Activated CD4-positive, CD25-positive, alpha-beta regulatory T cell treated with anti-CD3 and anti-CD28 coated beads, Interleukin-2, amount 50 U/mL, for 16 hours (primary cell): Measurements from ENCODE around the gene KDM4C.
"Not testable (repeated sequence)": the region's sequence is repeated elsewhere in the genome, so short reads cannot be mapped to it uniquely, and the experiment has no call there.

ENCODE experiments used
- DNase-seq: peaks from one replicate; pipeline ENCODE4 v3.0.0-alpha.2; 2020; ENCODE audit warnings: low read depth, low spot score

Gene KDM4C

DNA sequence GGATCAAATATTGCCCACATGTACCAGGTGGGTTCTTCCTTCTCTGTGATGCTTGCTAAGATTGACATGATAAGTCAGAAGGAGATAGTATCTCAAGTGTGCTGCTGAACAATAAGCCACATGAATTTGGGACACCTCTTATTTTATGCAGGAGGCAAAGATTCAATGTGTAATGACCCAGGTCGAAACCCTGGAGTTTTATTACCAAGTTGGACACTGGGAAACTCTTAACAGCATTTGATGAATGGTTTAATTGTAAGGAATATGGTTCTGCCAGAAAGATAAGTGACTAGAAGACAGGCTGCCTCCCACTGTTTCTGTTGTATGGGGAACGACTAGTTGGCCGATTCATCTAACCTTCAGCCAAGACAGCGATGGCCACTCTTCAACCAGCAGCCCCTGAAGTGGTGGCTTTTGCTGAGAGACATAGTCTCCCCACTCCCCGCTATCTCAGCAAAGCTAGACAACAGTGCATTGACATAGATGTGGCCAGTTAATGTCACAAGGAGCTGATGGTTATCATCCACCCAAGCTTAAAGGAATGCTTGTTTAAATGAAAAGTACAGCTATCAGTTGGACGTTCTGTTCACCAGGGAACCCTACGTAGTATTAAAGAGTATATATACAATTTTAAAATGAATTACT is 407.7 kb downstream of the KDM4C start:
- DNase-seq, result no peak

- no peak for DNase-seq
These were observed 408.3 kb downstream of the KDM4C start for GRCh38 chr9:7166074-7166473.

GRCh38 chr9:7169717-7170389 is 412.1 kb downstream of the KDM4C start:
- no peak for DNase-seq

DNA sequence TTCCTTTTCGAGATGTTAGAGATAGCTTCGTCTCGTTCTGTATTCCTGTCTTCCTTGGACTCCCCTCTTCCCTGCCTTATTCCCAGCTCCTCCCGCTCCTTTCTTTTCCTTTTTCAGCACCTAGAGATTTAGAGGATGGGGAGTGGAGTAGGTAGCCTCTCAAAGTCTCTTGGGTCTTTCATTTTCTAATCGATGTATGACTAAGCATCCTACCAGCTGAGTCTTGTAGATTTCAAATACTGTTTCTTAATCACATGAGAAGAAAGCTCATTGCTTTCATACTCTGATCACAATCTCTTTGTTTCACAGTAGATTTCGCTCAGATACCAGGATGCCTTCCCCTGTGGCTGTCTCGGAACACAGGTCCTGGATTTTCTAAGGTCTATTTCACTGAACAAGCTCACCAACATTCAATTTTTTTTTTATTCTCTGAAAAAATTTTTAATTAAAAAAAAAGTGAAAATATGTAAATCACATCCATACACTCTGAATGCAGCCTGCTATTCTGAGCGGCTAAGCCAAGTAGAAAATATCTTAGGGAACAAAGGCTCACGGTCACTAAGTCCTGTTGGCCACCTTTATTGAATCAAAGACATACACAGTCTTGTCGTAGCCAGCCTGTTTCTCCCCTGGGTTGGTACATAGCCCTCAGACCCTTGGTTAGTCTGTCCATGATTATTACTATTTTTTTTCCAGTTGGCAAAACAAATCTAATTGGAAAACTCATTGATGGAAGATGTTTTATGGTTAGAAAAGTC is 413.8 kb downstream of the KDM4C start:
- no peak for DNase-seq

- no peak for DNase-seq
These were observed 414.7 kb downstream of the KDM4C start for GRCh38 chr9:7172154-7173115.

GRCh38 chr9:7173139-7173538 is 415.4 kb downstream of the KDM4C start:
- DNase-seq, result no peak

DNA sequence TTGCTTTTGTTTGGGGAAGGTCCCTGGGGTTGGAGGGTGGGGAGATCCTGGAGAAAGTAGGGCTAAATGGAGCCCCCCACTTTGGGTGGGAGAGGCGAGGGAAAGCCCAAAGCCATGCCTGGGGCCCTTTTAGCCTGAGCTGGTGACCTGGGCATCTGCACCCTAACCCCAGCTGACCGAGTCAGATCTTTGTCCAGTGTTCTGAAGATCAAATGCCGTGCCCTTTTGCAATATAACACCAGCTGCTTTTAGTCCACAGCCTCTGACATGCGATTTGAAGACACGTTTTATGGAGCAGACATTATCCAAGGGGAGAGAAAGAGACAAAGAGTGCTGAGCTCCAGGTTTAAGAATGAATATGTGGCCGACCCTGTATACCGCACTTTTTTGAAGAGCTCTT is 416.5 kb downstream of the KDM4C start:
- no peak for DNase-seq

DNA sequence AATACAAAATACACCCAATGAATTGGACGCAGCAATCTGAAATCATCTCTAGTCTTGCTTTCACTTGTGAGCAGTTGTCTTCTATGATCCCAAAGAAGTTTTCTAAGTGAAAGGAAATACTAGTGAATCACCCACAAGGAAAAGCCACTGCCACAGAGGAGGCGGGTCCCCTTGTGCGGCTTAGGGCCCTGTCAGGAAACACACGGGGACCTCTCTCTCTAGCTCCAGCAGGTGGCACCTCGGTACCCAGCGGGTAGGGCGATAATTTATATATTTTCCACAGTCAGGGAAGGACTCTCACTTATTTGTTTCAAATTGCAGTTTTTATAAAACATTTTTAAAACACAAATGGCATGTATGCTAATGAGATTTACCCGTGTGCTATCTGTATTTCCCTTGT is 417.1 kb downstream of the KDM4C start:
- DNase-seq, result no peak

GRCh38 chr9:7176561-7176960 is 418.8 kb downstream of the KDM4C start:
- DNase-seq, result no peak

DNA sequence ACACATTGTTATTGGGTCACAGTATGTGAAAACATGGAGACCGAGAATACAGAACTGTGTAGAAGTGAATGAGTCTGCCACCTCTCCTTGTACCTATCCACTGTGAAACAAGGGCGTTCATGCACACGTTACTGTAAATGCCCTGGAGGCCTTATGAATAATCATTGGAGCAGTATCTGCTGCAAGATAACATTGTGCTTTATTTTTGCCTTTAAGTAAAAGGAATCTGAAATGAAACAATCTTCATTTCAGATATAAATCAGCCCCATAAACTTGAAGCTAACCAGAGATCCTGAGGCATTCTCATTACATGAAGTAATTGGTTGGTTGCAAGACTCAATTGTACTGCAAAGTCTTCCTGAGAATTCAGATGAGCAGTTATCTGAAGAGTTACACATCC is 419.6 kb downstream of the KDM4C start:
- no peak for DNase-seq

GRCh38 chr9:7178729-7179128 is 421.0 kb downstream of the KDM4C start:
- no peak for DNase-seq

DNA sequence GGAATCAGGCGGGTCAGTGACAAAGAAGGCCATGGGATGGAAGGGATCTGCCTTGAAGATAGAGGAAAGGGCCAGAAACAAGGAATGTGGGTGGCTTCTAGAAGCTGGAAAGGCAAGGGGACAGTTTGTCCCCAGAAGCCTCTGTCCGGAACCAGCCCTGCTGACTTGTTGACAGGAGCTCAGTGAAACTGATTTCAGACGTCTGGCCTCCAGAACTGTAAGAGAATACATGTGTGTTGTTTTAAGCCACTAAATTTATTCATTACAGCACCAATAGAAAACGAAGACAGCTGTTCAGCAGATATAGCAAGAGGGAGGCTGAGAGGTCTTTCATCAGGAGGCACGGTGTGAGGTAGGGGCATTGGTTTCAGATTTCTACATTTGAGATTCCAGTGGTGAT is 422.5 kb downstream of the KDM4C start:
- DNase-seq, result no peak

DNA sequence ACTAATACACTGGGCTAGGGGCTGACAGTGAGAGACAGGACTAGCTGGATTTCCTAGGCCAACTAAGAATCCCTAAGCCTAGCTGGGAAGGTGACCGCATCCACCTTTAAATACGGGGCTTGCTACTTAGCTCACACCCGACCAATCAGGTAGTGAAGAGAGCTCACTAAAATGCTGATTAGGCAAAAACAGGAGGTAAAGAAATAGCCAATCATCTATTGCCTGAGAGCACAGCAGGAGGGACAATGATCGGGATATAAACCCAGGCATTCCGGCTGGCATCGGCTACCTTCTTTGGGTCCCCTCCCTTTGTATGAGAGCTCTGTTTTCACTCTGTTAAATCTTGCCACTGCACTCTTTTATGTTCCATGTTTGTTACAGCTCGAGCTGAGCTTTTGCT is 425.4 kb downstream of the KDM4C start:
- DNase-seq, result not testable (repeated sequence)

DNA sequence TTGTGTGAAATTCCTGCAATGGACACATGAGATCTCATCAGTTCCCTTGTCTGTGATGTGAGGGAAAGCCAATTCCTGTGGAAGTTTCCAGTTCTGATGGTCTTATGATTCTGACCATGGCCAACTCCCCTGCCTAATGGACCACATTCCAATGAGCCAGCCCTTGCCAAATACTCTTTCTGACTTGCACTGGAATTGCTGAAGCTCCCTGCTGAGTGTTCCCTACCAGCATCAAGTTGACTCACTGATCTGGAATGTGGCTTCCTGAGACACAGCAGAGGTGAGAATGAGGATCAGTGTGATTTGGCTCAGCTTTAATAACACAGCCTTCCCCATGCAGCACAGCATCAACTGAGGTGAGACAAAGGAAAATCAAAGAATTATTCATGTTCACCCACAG is 427.8 kb downstream of the KDM4C start:
- DNase-seq, result no peak

DNA sequence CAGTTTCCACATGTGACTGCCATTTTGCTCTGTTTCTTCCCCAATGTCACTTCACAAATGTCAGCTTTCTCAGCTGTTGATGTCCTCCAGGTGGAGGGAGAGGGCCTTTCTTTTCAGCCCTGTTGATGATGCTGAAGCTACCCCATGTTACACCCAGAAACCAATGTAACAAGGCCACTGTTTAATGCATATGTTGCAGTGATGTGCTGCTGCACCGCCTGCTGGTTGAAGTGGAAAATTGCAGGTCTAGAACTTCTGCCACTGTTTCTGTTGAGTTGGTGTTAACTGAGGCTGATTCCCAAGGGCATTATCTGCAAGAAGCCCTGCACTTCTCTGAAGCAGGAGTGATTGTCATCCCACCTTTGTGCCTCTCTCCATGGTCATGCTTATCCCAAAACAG is 428.4 kb downstream of the KDM4C start:
- no peak for DNase-seq

DNA sequence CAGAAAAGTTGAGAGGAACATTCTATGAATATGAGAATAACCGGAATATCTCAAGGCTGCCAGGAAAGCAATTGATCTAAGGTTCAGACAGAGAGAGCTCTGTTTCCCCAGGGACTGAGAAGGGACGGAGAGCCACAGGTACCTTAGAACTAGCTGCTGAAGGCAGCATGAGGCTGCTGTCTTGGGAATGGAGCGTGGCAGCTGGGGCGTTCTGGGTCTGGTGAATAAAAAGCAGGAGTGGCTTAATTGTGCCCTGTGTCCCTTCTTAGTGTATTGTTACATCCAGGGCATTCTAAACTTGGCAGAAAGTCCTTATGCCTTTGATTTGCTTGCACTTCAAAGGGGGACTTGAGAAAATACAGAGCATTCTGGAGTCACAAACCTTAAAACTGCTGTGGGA is 434.5 kb downstream of the KDM4C start:
- DNase-seq, result no peak

DNA sequence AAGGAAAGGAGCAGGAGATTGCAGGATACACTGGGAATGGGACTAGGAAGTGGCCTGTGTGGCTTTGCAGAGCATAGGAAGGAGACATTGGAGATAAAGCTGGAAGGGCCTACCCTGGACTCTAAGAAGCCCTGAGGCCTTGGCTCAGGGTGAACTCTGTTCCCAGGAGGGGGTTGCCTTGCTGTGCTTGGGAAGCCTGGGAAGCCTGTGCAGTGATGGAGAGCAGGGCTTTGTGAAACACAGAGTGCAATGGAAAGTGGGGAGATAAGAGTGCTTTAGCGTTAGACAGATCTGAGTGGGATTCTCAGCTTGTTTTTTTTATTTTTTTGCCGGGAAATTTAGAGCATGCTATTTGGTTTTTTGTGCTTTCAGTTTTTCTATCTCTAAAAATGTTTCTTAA is 437.8 kb downstream of the KDM4C start:
- no peak for DNase-seq

DNA sequence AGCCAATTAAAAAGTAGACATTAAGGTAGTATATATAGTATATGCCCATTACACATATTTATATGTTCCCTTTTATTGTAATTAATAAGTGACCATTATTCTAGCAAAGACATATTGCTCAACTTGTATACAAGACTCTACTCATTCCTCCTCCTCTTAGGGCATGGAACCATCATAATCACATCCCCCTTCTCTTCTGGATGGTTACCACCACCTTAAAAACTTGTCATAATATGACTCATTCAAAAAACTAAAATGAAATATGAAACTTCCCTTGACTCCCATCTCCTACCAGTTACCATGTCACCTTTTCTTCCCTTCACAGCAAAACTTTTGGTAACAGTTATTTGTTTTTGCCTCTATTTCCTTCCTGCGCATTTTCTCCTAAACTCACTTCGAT is 438.7 kb downstream of the KDM4C start:
- no peak for DNase-seq

- DNase-seq, result no peak
These were observed 443.4 kb downstream of the KDM4C start for GRCh38 chr9:7201196-7201595.

GRCh38 chr9:7205806-7206205 is 448.0 kb downstream of the KDM4C start:
- DNase-seq, result no peak

DNA sequence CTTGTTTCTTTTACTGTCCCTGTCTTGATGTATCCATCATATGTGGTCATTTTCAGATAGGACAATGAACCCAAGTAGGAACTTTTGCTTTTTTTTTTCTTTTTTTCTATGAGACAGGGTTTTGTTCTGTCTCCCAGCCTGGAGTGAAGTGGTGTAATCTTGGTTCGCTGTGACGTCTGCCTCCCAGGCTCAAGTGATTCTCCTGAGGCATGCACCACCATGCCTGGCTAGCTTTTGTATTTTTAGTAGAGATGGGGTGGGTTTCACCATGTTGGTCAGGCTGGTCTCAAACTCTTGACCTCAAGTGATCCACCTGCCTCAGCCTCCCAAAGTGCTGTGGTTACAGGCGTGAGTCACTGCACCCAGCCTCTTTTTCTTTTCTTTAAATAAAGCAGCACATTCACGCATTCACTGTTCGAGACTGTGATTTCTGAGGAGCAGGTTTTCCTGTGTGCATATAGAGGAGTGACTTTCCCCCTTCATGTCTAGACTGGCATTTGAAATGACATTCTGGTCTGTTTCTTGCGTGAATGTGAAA is 448.5 kb downstream of the KDM4C start:
- DNase-seq, result no peak
